GM12878 (cell line): ENCODE measurements around the gene PTCRA. TPM values are rescaled to one million over a fixed set of nuclear protein-coding genes. Genes with fewer than 3 reads are reported as not detected.

ENCODE experiments used
- BHLHE40 ChIP-seq, 2 experiments: fragments of 450-650 bp in 1 of 2; IDR thresholded peaks; 2 replicates each; pipeline ENCODE4 v1.6.1; 2011 to 2017; ENCODE audit warnings: low read depth in 2 of 2, borderline replicate concordance in 1 of 2, improper control_type of control experiment in 1 of 2, low read length in 1 of 2, mild to moderate bottlenecking in 1 of 2
- CBFB ChIP-seq: IDR thresholded peaks from 2 replicates; pipeline ENCODE4 v1.6.1; 2016; ENCODE audit warnings: antibody characterized with exemption, low read depth
- CBX3 ChIP-seq: fragments of 200-600 bp; sonication (generic); IDR thresholded peaks from 2 replicates; pipeline ENCODE4 v1.6.1; 2016; ENCODE audit warnings: low read depth, borderline replicate concordance
- CBX5 ChIP-seq: sonication (generic); IDR thresholded peaks from 2 replicates; pipeline ENCODE4 v1.6.1; 2016; ENCODE audit warnings: low read depth, moderate library complexity, mild to moderate bottlenecking, inconsistent platforms
- CHD1 ChIP-seq: IDR thresholded peaks from 2 replicates; pipeline ENCODE4 v1.6.1; 2012; ENCODE audit warnings: low read depth, low read length, improper control_type of control experiment
- DPF2 ChIP-seq: fragments of 450-650 bp; IDR thresholded peaks from 2 replicates; pipeline ENCODE4 v1.6.1; 2017; ENCODE audit warnings: mild to moderate bottlenecking
- ETV6 ChIP-seq, 2 experiments: fragments of 450-650 bp in 1 of 2; IDR thresholded peaks in 1 of 2; conservative IDR thresholded peaks in 1 of 2; 2 replicates each; pipeline ENCODE4 v1.6.1; 2014; ENCODE audit warnings: antibody characterized with exemption in 1 of 2, borderline replicate concordance in 1 of 2, low read depth in 1 of 2, mild to moderate bottlenecking in 1 of 2, moderate library complexity in 1 of 2
- GABPA ChIP-seq: IDR thresholded peaks from 2 replicates; pipeline ENCODE4 v1.6.1; 2014; ENCODE audit warnings: antibody characterized with exemption, low read depth, mild to moderate bottlenecking, inconsistent platforms
- HDAC6 ChIP-seq: fragments of 200-600 bp; sonication (generic); IDR thresholded peaks from one replicate; pipeline ENCODE4 v1.8.0; 2017; ENCODE audit warnings: antibody characterized with exemption; ENCODE audit not compliant: unreplicated experiment
- IKZF1 ChIP-seq: fragments of 450-650 bp; conservative IDR thresholded peaks from 2 replicates; pipeline ENCODE4 v1.6.1; 2017; ENCODE audit warnings: antibody characterized with exemption, mild to moderate bottlenecking
- JUNB ChIP-seq: IDR thresholded peaks from 2 replicates; pipeline ENCODE4 v1.6.1; 2016; ENCODE audit warnings: antibody characterized with exemption, mild to moderate bottlenecking
- LARP7 ChIP-seq: fragments of 450-650 bp; IDR thresholded peaks from 2 replicates; pipeline ENCODE4 v1.6.1; 2017; ENCODE audit warnings: mild to moderate bottlenecking
- MEF2A ChIP-seq: IDR thresholded peaks from 2 replicates; pipeline ENCODE4 v1.6.1; 2011; ENCODE audit warnings: low read depth, mild to moderate bottlenecking, low read length, moderate library complexity; ENCODE audit not compliant: insufficient read depth
- NBN ChIP-seq: fragments of 450-650 bp; IDR thresholded peaks from 2 replicates; pipeline ENCODE4 v1.6.1; 2016
- POU2F2 ChIP-seq: IDR thresholded peaks from 3 replicates; pipeline ENCODE4 v1.6.1; 2011; ENCODE audit warnings: low read depth, mild to moderate bottlenecking, low read length, borderline replicate concordance
- RAD51 ChIP-seq: fragments of 450-650 bp; IDR thresholded peaks from 2 replicates; pipeline ENCODE4 v1.6.1; 2016; ENCODE audit warnings: moderate library complexity, mild to moderate bottlenecking, inconsistent platforms
- SMAD1 ChIP-seq: fragments of 450-650 bp; IDR thresholded peaks from 2 replicates; pipeline ENCODE4 v1.6.1; 2018; ENCODE audit warnings: mild to moderate bottlenecking, low read depth; ENCODE audit not compliant: partially characterized antibody
- SP1 ChIP-seq: IDR thresholded peaks from one replicate; pipeline ENCODE4 v1.6.1; 2011; ENCODE audit warnings: low read depth, low read length
- USF1 ChIP-seq: IDR thresholded peaks from 2 replicates; pipeline ENCODE4 v1.6.1; 2011; ENCODE audit warnings: borderline replicate concordance, low read depth, mild to moderate bottlenecking, moderate library complexity, mixed read lengths, low read length; ENCODE audit not compliant: insufficient read depth; ENCODE audit errors: extremely low read length
- ZNF217 ChIP-seq: fragments of 450-650 bp; IDR thresholded peaks from 2 replicates; pipeline ENCODE4 v1.6.1; 2017; ENCODE audit warnings: antibody characterized with exemption, mild to moderate bottlenecking
- polyA plus RNA-seq, 11 experiments: library from polyadenylated mRNA; depleted of rRNA in 4 of 11; unstranded in 6 of 11; stranded (reverse) in 5 of 11; fragments of >200 nt; fragmentation: Nextera tagmentation in 4 of 11; fragmentation: Illumina TruSeq in 1 of 11; extraction: Ambion mirVana in 4 of 11; extraction: Trizol in 1 of 11; gene quantifications; 1 replicate in 1 of 11; 2 replicates in 10 of 11; pipeline versions ENCODE4 v1.2.1 to v1.2.3, GENCODE V29; 2011 to 2016; ENCODE audit warnings: inconsistent platforms in 2 of 11, missing spikeins in 2 of 11, low read depth in 1 of 11
- total RNA-seq, 4 experiments: library from RNA; depleted of rRNA in 3 of 4; stranded (reverse); fragments of >200 nt in 3 of 4; fragmentation: Illumina TruSeq in 1 of 4; extraction: Trizol in 1 of 4; gene quantifications; 2 replicates each; pipeline versions ENCODE4 v1.2.1 to v1.2.3, GENCODE V29; 2013 to 2021
- TF ChIP-seq, protein P1 (sequence below): IDR thresholded peaks from 2 replicates; pipeline ENCODE4 v1.6.1; 2012; ENCODE audit warnings: mild to moderate bottlenecking, low read depth, low read length
- TF ChIP-seq, protein P2 (sequence below): fragments of 450-650 bp; IDR thresholded peaks from 2 replicates; pipeline ENCODE4 v1.6.1; 2016; ENCODE audit warnings: mild to moderate bottlenecking, moderate library complexity, borderline replicate concordance

The PTCRA gene
- total and polyA plus RNA-seq, 10 of the 15 experiments (the other 5 are each of a cell fraction or from before 2014, with no cell fraction given): 0.10 to 1.1 (median 0.19) TPM; not detected in 4

- TF ChIP-seq, protein P1, sequence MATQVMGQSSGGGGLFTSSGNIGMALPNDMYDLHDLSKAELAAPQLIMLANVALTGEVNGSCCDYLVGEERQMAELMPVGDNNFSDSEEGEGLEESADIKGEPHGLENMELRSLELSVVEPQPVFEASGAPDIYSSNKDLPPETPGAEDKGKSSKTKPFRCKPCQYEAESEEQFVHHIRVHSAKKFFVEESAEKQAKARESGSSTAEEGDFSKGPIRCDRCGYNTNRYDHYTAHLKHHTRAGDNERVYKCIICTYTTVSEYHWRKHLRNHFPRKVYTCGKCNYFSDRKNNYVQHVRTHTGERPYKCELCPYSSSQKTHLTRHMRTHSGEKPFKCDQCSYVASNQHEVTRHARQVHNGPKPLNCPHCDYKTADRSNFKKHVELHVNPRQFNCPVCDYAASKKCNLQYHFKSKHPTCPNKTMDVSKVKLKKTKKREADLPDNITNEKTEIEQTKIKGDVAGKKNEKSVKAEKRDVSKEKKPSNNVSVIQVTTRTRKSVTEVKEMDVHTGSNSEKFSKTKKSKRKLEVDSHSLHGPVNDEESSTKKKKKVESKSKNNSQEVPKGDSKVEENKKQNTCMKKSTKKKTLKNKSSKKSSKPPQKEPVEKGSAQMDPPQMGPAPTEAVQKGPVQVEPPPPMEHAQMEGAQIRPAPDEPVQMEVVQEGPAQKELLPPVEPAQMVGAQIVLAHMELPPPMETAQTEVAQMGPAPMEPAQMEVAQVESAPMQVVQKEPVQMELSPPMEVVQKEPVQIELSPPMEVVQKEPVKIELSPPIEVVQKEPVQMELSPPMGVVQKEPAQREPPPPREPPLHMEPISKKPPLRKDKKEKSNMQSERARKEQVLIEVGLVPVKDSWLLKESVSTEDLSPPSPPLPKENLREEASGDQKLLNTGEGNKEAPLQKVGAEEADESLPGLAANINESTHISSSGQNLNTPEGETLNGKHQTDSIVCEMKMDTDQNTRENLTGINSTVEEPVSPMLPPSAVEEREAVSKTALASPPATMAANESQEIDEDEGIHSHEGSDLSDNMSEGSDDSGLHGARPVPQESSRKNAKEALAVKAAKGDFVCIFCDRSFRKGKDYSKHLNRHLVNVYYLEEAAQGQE: peak; percentile 45; the same call in 1 of the 2 replicates
- TF ChIP-seq MEF2A (peak; percentile 58; the same call in 1 of the 2 replicates), HDAC6 (no peak), CBX5 (peak; percentile 51; the same call in 1 of the 2 replicates), BHLHE40 (IDR thresholded peaks at IDR 0.05; ENCODE audit: borderline replicate concordance in 1 of 2, low read depth in 2 of 2, low read length in 1 of 2) (peak; percentile 76 to 81), CHD1 (peak; percentile 79; the same call in 1 of the 2 replicates), NBN (peak; percentile 97), CBFB (0 out of 2 replicates have a peak, but pooled peaks have one; percentile 47), LARP7 (no peak; the same call in 1 of the 2 replicates), CBX3 (no peak), JUNB (peak; percentile 98), IKZF1 (peak; percentile 97), GABPA (peak; percentile 73; the same call in 1 of the 2 replicates), ETV6 (conservative IDR thresholded peaks at IDR 0.05 in 1 of 2, IDR thresholded peaks at IDR 0.05 in 1 of 2; ENCODE audit: borderline replicate concordance in 1 of 2, low read depth in 1 of 2) (peak in 1 of 2 experiments; percentile 99; a peak in 2 of 4 replicates), USF1 (no peak), SMAD1 (peak; percentile 57), ZNF217 (peak; percentile 62; the same call in 1 of the 2 replicates), RAD51 (no peak), POU2F2 (peak; percentile 63), SP1 (peak; percentile 85), DPF2 (peak; percentile 100)
- TF ChIP-seq, protein P2, sequence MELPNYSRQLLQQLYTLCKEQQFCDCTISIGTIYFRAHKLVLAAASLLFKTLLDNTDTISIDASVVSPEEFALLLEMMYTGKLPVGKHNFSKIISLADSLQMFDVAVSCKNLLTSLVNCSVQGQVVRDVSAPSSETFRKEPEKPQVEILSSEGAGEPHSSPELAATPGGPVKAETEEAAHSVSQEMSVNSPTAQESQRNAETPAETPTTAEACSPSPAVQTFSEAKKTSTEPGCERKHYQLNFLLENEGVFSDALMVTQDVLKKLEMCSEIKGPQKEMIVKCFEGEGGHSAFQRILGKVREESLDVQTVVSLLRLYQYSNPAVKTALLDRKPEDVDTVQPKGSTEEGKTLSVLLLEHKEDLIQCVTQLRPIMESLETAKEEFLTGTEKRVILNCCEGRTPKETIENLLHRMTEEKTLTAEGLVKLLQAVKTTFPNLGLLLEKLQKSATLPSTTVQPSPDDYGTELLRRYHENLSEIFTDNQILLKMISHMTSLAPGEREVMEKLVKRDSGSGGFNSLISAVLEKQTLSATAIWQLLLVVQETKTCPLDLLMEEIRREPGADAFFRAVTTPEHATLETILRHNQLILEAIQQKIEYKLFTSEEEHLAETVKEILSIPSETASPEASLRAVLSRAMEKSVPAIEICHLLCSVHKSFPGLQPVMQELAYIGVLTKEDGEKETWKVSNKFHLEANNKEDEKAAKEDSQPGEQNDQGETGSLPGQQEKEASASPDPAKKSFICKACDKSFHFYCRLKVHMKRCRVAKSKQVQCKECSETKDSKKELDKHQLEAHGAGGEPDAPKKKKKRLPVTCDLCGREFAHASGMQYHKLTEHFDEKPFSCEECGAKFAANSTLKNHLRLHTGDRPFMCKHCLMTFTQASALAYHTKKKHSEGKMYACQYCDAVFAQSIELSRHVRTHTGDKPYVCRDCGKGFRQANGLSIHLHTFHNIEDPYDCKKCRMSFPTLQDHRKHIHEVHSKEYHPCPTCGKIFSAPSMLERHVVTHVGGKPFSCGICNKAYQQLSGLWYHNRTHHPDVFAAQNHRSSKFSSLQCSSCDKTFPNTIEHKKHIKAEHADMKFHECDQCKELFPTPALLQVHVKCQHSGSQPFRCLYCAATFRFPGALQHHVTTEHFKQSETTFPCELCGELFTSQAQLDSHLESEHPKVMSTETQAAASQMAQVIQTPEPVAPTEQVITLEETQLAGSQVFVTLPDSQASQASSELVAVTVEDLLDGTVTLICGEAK: no peak
Observed at GRCh38 chr6:42929821-42930360, 14.0 kb downstream of the PTCRA start (continued).
